Prostate gland (tissue), 2 donors: ENCODE data around the gene ZNF230. TPM values are rescaled to one million over a fixed set of nuclear protein-coding genes. Genes with fewer than 3 reads are reported as not detected.

Experiments
- DNase-seq: peaks from one replicate; pipeline ENCODE4 v3.0.0-alpha.2; 2019; ENCODE audit warnings: low spot score
- H3K27ac ChIP-seq, 2 donors: fragments of 200-600 bp; sonication (generic); 2 replicates each; pipeline ENCODE4 v1.5.1; 2017 to 2019
- H3K27me3 ChIP-seq: fragments of 200-600 bp; sonication (generic); replicated peaks from 2 replicates; pipeline ENCODE4 v1.5.1; 2019; ENCODE audit not compliant: insufficient read depth
- H3K36me3 ChIP-seq, 2 donors: fragments of 200-600 bp; sonication (generic); 1 replicate in 1 of 2; 2 replicates in 1 of 2; pipeline versions ENCODE4 v1.5.1 to v1.8.1; 2017 to 2019
- H3K4me1 ChIP-seq: fragments of 200-600 bp; sonication (generic); replicated peaks from 2 replicates; pipeline ENCODE4 v1.5.1; 2019
- H3K4me3 ChIP-seq, 2 donors: fragments of 200-600 bp; sonication (generic); 2 replicates each; pipeline ENCODE4 v1.5.1; 2017 to 2019
- H3K9me3 ChIP-seq: fragments of 200-600 bp; sonication (generic); 2 replicates; pipeline ENCODE4 v1.5.1; 2017
- CTCF ChIP-seq, 4 experiments: fragments of 200-600 bp in 2 of 4; fragments of 450-650 bp in 2 of 4; sonication (generic) in 2 of 4; IDR thresholded peaks; 1 replicate in 3 of 4; 2 replicates in 1 of 4; pipeline ENCODE4 v1.5.1; 2016 to 2019; ENCODE audit warnings: antibody characterized with exemption in 4 of 4, mild to moderate bottlenecking in 2 of 4, moderate library complexity in 2 of 4
- POLR2A ChIP-seq: fragments of 450-650 bp; IDR thresholded peaks from one replicate; pipeline ENCODE4 v1.6.1; 2016; ENCODE audit warnings: antibody characterized with exemption, mild to moderate bottlenecking
- POLR2AphosphoS5 ChIP-seq: sonication (generic); formaldehyde crosslinking; IDR thresholded peaks from one replicate; pipeline ENCODE4 v1.6.1; 2017; ENCODE audit warnings: antibody characterized with exemption
- WGBS: methylation state at CpG from one replicate; pipeline ENCODE4 v1.1.5; 2018; 5-methylcytosine and 5-hydroxymethylcytosine counted together
- intact Hi-C: fragments of 100-400 bp; cut with DNase I; formaldehyde crosslinking; loops from one replicate; pipeline ENCODE4 v1.14.2; 2022
- small RNA-seq, 2 donors: library from RNA; depleted of rRNA; stranded (forward); fragments of <200 nt; gene quantifications; one replicate each; pipeline ENCODE3, GENCODE V24; 2016
- total RNA-seq, 2 donors: library from RNA; depleted of rRNA; stranded (reverse); fragments of >200 nt; gene quantifications; one replicate each; pipeline ENCODE4 v1.1.0, GENCODE V29; 2016

ZNF230 gene
- total RNA-seq, 2 donors from 2014 or later: 2.6 to 3.5 TPM

GRCh38 chr19:44055870-44056269 lies 53.1 kb downstream of the ZNF230 start:
- H3K27ac ChIP-seq: no peak overlapping the region
- H3K27me3 ChIP-seq: no peaks in the 10 kb centered on the region
- intact Hi-C loops: no loop called here
- 96% methylated on average over 5 of the region's 5 CpGs for WGBS
- no peak overlapping the region for H3K4me3 ChIP-seq
- DNase-seq: no peak
- TF ChIP-seq CTCF (IDR thresholded peaks at IDR 0.05): no peak
- no peak for TF ChIP-seq POLR2A
- TF ChIP-seq POLR2AphosphoS5: no peak
- H3K4me1 ChIP-seq: no peaks in the 10 kb centered on the region
- H3K9me3 ChIP-seq: no peaks in the 10 kb centered on the region
- H3K36me3 ChIP-seq: no peaks in the 10 kb centered on the region

DNA sequence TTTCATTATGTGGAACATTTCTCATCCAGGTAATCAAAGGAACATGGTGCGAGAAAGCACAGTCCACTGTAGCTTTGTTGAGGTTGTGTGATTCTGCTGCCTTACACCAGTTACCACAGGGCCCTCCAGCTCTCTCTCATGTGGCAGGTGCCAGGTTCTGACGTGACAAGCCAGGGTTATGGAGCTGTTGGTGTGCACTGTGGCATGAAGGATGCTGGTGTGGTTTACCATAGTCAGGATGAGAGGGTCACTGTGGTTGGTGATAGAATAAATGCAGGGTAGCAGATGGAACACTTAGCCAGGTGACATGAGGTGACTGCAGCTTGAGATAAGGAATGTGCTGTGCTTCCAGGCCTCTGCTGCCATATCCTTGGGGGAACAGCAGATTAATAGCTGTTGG lies 56.5 kb downstream of the ZNF230 start:
- Histone ChIP-seq H3K36me3 (peaks cover 0 to 4% of the 10 kb centered on the region in 2 donors), H3K4me1 (no peaks in the 10 kb centered on the region), H3K27ac (no peak overlapping the region), H3K4me3 (no peak overlapping the region), H3K27me3 (no peaks in the 10 kb centered on the region), H3K9me3 (no peaks in the 10 kb centered on the region)
- intact Hi-C loops: no loop called here
- 100% methylated on average over 2 of the region's 2 CpGs for WGBS
- no peak for DNase-seq
- TF ChIP-seq POLR2AphosphoS5 (no peak), POLR2A (no peak), CTCF (IDR thresholded peaks at IDR 0.05) (no peak)

- no peak for DNase-seq
- Histone ChIP-seq H3K4me1 (no peaks in the 10 kb centered on the region), H3K27ac (no peak overlapping the region), H3K4me3 (no peak overlapping the region), H3K9me3 (no peaks in the 10 kb centered on the region), H3K27me3 (no peaks in the 10 kb centered on the region), H3K36me3 (peaks cover 3 to 4% of the 10 kb centered on the region in 2 donors)
- intact Hi-C loops: no loop called here
- 91% methylated on average over 1 of the region's 1 CpG for WGBS
- TF ChIP-seq POLR2AphosphoS5 (no peak), POLR2A (no peak), CTCF (IDR thresholded peaks at IDR 0.05) (no peak)
Measured at GRCh38 chr19:44061038-44061437, 58.3 kb downstream of the ZNF230 start.

Small RNA genes within 50 kb of the gene (small RNA-seq; reads per million reads assigned to genes)
- gene AC006213.5: 0 reads per million in 2 donors

Other genes with a start within 250 kb of the ZNF230 start
- 10 to 100 TPM; 22.9 to 45.1 TPM for gene SMG9, start 248.0 kb upstream of the ZNF230 start, total RNA-seq
- gene KCNN4, start 222.0 kb upstream of the ZNF230 start, total RNA-seq: 10 to 100 TPM; 65.1 to 86.1 TPM
- gene LYPD5, start 200.5 kb upstream of the ZNF230 start, total RNA-seq: 1 to 10 TPM; 2.7 to 6.2 TPM
- 1 to 10 TPM; 5.8 to 8.9 TPM for gene ZNF283, start 175.6 kb upstream of the ZNF230 start, total RNA-seq
- 1 to 10 TPM; 2.6 to 2.7 TPM for gene ZNF404, start 119.0 kb upstream of the ZNF230 start, total RNA-seq
- 10 to 100 TPM; 14.5 to 17.0 TPM for gene ZNF45, start 67.7 kb upstream of the ZNF230 start, total RNA-seq
- gene ZNF221, start 51.7 kb upstream of the ZNF230 start, total RNA-seq: 1 to 10 TPM; 7.6 to 8.0 TPM
- 1 to 10 TPM; 8.0 to 9.9 TPM for gene ZNF155, start 18.8 kb upstream of the ZNF230 start, total RNA-seq
- 1 to 10 TPM; 3.7 to 6.1 TPM for gene ZNF222, start 22.4 kb downstream of the ZNF230 start, total RNA-seq
- gene ZNF223, start 49.1 kb downstream of the ZNF230 start, total RNA-seq: 10 to 100 TPM in 1 of 2 donors, 1 to 10 TPM in 1; 9.1 to 10.6 TPM
- gene ZNF284, start 69.2 kb downstream of the ZNF230 start, total RNA-seq: 1 to 10 TPM; 1.3 to 1.8 TPM
- gene ZNF224, start 91.4 kb downstream of the ZNF230 start, total RNA-seq: 10 to 100 TPM; 15.7 to 27.4 TPM
- gene ZNF225, start 110.4 kb downstream of the ZNF230 start, total RNA-seq: 1 to 10 TPM; 3.0 to 4.9 TPM
- gene ZNF234, start 138.6 kb downstream of the ZNF230 start, total RNA-seq: 1 to 10 TPM; 5.6 to 7.0 TPM
- 10 to 100 TPM; 35.9 to 48.4 TPM for gene ZNF226, start 162.1 kb downstream of the ZNF230 start, total RNA-seq
- 10 to 100 TPM; 17.0 to 26.4 TPM for gene ZNF227, start 209.6 kb downstream of the ZNF230 start, total RNA-seq